Cortex of kidney (tissue), 1 donor: Measurements from ENCODE around the gene UNC5B.

Experiments
- DNase-seq: peaks from one replicate; lab custom pipeline; 2025; lab: John Stamatoyannopoulos, UW

UNC5B gene

DNA sequence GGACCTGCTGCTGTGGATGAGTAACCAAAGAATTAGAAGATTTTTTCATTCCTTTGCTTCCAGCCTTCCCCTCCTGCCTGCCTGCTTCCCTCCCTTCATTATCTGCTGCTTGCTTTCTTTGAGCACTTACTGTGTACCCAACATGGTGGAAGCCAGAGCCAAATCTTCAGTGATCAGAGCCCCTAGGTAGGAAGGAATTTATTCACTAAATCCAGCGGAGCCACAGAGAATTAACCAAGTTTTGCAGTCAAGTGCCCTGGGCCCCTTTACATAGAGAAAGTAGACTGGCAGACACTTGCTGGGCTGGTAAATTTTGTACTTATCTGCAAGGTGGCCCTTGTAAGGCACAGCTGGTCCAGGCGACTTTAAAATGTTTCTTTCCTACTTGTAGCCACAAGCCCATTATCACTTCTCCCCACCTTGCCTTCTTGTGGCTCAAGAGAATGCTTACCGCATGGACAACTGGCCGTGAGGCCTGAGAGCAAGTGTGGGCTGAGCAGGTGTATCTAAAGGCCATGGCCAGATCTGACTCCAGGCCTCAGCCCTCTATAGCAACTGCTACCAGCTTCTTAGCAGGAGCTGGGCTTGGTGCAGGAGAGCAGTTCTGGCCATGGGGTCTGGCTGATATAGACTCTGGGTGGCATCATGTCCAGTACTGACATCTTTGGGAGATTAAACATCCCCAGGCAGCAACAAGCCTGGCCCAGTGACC lies 11.1 kb downstream of the UNC5B start:
- no peak for DNase-seq

- no peak for DNase-seq
These were observed 13.1 kb downstream of the UNC5B start for GRCh38 chr10:71225291-71226058.

DNA sequence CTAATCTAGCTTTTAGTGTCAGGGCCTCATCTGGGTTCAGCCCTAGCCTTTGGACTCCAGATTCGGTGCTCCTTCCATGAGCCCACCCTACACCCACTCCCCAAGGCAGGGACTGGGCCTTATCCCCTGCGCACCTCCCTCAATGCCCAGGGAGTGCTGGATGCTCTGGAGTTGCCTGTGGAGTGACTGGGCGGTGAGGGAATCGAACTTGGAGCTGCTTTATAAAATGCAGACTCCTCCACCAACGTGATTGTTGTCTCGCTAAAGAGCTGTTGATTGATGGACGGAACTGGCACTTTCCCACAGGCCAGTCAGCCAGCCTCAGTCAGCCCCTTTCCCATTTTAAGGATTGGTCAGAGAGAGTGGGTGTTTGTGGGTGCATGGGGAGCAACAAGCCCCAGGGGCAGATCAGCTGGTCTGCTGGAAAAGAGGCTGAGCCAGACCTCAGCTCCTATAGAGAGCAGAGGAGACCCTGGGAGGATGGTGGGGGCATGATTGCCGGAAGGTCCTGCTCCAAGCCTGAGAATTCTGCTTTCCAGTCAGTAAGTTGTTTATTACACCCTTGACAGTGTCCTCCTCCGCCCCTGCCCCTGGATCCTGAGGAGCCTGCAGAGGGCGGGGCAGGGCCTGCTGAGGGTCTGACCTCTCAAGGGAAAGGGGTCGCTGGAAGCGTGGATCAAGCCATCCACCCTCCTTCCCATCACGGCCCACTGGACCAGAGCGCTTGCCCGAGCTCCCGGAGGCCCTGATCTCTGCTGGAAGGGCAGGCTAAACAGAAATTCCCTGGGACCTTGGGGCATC lies 16.7 kb downstream of the UNC5B start:
- DNase-seq: no peak

- DNase-seq: no peak
These were observed 17.6 kb downstream of the UNC5B start for GRCh38 chr10:71229726-71230655.

- DNase-seq: no peak
These were observed 18.3 kb downstream of the UNC5B start for GRCh38 chr10:71230656-71231025.

DNA sequence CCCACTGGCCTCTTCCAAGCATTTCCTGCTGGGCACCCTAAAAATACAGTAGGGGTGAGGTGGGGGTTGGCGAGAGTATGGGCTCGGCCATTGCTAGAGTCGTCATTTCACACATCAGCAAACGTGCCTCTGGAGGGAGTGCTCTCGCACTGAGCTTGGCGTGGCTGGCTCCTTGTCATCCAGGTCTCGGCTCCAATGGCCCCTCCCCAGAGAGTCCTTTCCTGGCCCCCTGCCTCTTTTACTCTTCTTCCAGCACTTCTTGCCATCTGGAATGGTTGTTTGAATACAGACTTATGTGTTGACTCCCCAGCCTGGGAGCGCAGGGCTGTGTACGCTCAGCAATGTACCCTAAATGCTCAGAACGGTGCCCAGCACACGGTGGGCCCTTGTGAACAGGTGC lies 18.8 kb downstream of the UNC5B start:
- no peak for DNase-seq

- DNase-seq: no peak
These were observed 20.0 kb downstream of the UNC5B start for GRCh38 chr10:71232089-71232998.

GRCh38 chr10:71233482-71233892 lies 21.1 kb downstream of the UNC5B start:
- no peak for DNase-seq

- DNase-seq: no peak
These were observed 21.9 kb downstream of the UNC5B start for GRCh38 chr10:71234004-71234894.

GRCh38 chr10:71234970-71235685 lies 22.8 kb downstream of the UNC5B start:
- DNase-seq: no peak

DNA sequence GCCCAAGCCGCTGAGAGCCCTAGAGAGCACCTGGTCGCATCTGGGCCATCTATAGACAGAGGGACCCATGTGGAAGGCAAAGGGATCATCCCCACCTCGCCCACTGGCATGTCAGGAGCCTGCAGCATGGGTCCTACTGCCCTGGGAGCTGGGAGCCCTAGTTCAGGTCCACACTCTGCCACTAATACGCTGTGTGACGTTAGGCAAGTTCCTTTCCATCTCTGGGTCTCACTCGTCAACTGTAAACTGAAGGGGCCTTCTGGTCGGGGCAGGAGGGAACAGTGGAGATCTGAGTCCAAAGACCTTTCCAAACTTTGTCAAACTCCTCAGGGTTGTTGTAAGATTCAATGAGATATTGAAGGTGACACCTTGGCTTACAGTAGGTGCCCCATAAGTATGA lies 23.4 kb downstream of the UNC5B start:
- no peak for DNase-seq

GRCh38 chr10:71236286-71236685 lies 23.9 kb downstream of the UNC5B start:
- DNase-seq: no peak

- DNase-seq: no peak
These were observed 24.7 kb downstream of the UNC5B start for GRCh38 chr10:71236822-71237682.

DNA sequence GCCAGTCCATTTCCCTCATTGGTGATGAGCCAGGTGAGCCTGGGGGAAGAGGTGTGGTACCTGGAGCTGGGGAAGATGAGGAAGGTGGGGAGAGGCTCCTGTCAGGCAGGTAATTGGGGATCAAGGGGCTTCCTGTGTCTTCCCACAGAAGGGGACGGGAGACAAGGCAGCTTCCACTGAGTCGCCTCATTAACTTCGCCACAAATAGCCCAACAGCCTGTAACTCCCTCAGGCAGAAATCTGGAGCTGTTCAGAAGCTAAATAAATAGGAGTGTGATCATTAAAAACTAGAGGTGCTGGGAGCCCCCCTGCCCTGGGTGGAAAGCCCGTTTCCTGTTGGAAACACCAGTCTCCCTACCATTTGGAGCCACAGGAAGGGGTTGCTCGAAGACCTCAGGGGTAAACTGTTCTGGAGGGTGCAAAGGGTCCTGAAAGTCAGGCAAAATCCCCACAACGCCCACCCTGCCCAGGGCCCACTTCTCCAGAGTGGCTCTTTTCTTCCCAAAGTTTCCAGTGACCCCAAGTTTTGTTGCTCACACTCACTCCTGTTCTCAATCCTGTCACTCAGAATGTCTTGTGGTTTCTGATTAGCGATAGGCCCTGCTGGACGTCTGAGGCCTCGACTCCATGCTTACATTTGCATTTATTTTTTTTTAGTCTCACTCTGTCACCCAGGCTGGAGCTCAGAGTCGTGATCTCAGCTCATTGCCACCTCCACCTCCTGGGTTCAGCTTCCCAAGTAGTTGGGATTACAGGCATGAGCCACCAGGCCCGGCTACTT lies 25.7 kb downstream of the UNC5B start:
- no peak for DNase-seq

DNA sequence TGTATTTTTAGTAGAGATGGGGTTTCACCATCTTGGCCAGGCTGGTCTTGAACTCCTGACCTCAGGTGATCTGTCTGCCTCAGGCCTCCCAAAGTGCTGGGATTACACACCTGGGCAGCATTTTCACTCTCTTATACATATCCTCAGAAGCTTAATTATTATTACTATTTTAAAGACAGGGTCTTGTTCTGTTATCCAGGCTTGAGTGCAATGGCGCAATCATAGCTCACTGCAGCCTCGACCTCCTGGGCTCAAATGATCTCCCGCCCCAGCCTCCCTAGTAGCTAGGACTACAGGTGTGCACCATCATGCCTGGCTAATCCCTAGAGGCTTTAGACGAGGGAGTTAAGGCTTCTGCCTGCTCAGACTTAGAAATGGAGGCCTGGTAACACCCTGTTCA lies 26.3 kb downstream of the UNC5B start:
- DNase-seq: no peak

GRCh38 chr10:71239131-71239915 lies 27.0 kb downstream of the UNC5B start:
- DNase-seq: no peak
